Eye (tissue), 1 donor: ENCODE results near the gene SLC13A2.

Experiments
- DNase-seq: peaks from one replicate; pipeline ENCODE4 v3.0.0-alpha.2; 2015

The SLC13A2 gene

DNA sequence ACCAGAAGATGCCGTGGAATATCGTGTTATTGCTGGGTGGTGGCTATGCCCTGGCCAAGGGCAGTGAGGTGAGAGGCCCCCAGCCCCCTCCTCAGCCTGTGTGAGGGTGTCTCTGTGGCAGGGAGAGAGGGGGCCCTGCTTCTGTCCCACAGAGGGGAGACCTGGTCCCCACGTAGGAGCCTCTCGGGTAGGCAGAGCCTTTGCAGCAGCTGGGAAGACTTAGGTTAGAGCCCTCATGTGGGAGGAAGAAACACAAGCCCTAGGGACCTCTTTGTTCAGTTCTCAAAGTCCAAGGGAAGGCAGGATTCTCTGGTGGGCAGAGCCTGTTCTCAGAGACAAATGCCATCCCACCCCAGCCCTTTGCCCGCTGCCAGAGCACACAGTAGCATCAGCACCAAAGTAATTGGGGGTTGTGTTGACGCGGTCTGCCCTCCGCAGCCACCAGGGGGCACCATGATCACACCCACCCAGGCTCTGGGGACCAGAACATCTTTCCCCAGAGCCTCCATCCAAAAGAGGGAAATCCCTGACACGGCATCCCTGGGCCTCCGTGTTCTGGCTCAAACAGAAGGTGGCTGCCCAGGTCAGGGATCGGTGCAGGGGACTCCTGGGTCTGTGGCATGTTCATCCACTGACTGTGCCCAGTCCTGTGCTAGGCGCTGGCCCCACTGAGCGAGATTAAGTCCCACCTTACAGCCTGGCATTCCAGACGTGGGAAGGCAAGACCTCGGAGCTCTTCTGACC lies 21.2 kb downstream of the SLC13A2 start:
- DNase-seq, result peak; percentile 88

DNA sequence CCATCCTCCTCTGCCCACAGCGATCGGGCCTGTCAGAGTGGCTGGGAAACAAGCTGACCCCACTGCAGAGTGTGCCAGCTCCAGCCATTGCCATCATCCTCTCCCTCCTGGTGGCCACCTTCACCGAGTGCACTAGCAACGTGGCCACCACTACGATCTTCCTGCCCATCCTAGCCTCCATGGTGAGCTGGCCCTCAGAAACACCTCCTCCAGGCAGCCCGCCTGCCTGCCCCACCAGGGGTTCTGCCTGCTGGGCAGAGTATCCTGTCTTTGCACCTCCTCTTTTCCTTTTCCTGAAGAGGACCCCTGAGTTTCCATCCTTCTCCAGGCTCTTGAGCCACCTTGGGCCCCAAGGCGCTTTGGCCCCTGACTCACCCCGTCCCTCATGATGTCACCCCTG lies 22.2 kb downstream of the SLC13A2 start:
- DNase-seq, result no peak

DNA sequence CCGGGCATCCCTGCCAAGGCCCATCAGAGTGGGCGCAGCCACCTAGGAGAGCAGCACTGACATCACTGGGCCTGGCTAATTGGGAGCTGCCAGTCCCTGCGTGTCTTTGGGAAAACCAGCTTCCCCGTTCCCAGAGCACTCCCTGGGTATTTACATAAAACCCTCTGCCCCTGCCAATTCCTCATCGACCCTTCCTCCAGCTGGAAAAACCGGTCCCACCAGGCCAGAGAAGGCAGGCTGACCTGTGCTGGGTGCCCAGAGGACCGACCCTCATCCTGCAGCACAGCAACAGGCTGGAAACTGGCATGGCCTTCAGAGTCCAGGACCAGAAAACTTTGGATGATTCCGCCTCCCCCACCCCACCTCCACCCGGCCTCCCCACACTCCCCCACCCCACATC lies 24.5 kb downstream of the SLC13A2 start:
- DNase-seq, result no peak

DNA sequence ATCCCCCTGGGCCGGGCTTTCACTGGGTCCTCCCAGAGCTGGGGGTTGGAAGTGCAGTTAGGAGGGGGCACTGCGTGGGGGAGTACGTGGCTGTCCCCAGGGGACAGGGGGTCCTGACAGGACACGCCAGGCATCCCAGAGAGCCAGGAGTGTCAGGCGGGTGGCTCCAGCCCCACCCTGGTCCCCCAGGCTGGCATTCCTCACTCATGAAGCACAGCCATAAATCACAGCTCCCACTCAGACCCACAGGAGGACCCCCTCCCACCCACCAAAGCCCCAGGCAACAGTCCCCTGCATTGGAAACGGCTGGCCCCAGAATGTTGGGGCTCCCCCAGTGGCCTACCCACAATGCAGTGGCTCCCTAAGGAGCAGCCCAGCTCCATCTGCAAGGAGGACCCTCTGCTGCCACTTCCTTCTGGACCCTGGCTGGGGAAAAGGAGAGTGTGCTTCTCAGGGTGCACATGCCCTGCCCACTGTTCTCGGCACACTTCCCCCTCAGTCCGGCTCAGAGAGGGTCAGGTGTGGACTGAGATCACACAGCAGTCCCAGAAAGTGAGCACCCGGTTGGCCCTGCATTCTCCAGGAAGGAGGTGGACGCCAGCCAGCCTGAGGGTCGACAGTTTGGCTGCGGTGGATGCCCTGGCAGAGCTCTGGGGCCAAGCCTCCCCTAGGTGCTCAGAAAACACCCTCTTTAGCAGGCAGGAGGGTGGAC lies 25.4 kb downstream of the SLC13A2 start:
- DNase-seq, result no peak

DNA sequence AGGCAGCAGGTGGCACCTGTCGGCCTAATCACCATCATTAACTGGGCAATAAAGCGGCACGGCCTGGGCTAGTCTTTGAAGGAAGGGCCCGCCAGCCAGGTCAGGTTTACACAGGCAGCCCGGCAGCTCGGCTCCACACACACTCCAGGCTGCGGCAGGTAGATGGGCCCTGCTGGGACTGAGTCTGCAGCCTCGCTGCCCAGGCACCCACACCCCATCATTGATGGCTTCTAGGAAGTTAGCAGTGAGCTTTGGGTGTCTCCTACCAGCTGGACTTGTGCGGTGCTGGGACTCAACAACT lies 25.9 kb downstream of the SLC13A2 start:
- no peak for DNase-seq

DNA sequence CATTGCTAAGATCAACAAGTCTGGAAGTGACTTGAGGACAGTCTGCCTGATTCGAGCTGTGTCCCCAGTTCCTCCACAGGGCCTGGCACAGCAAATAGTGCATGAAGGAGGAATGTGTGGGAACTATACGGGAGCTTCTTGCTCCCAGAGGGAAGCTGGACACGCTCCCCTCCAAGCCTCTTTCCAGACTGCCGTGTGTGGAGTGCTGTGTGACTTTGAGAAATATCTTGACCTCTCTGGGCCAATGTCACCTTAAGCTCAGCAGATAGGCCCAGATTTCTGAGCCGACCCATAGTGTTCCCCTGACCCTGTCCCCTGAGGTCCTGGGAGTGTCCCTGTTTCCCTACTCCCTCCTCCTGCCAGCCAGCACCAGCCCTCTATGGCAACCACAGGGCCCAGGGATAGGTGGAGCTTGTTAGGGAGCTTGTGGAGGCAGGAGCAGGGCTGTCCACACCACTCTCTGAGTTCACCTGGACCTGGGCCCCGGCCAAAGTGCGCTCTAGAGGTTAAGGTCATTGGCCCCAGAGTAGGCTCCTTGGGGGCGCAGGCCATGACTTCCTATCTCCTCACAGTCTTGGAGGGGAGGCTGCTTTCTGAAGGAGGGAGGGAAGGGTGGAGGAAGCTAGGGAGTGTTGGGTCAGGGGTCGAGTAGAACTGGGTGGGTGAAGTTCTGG lies 26.4 kb downstream of the SLC13A2 start:
- DNase-seq, result no peak

DNA sequence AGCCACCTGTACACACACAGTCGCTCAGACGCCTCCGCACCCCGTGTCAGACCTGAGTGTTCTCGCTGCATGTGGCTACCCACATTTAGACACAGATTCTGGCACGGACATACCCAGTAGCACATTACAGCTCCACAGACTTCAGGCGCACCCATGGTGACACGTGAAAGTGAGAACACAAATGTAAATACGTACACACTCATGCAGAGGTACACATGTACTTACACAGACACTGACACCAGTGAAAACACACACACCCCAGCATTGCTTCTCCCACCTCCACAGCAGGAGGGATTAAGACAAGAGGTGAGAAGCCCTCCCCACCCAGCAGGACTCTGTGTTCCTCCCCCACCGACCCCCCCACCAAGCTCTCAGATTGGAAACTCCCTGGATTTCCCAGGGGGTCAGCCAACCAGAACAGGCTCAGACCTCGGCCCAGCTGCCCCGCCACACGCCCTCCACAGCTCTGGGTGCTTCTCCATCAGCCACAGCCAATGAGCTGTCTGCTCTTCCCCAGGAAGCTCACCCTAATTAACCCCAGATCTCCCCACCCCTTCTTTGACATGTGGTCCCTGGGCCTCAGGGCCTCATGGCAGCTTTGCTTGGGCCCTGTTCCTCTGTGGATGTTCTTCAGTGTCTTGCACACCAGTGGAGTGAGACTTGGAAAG lies 27.4 kb downstream of the SLC13A2 start:
- DNase-seq, result no peak

DNA sequence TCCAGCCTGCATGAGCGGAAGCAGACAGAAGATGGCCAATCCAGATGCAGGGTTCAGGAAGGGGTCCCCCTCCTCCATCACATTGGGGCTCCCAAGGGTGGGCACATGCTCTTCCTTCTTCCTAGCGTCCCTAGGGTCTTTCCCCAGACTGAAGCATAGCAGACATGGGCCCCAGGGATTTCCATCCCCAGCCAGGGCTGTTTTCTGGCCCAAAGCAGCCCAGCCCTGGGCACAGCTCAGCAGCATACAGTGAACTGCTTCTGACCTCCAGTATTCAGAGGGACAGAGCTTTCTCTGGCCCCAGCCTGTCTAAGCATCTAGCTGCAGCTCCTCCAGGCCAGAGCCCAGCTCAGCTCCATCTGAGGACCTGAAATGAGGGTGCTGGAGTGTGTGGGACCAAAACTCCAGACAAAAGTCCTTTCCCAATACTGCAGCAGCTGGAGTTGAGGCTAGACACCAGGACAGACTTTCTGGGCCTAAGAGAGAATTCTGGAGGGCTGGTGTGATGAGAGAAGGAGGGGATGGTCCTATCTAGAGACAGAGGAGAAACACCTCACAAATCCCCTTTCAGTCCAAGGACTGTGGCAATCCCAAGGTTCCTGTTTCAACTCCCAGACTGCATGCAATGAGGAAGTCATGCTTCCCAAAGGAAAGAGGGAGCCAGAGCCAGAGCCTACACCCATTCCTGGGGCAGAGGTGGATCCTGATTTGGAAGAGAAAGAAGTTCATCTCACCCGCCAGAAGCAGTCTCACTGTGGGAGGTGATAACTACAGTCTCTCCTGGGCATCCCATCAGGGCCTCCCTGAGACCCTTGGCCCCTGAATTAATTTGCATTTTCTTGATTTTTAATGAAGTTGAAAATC lies 28.2 kb downstream of the SLC13A2 start:
- DNase-seq, result no peak

DNA sequence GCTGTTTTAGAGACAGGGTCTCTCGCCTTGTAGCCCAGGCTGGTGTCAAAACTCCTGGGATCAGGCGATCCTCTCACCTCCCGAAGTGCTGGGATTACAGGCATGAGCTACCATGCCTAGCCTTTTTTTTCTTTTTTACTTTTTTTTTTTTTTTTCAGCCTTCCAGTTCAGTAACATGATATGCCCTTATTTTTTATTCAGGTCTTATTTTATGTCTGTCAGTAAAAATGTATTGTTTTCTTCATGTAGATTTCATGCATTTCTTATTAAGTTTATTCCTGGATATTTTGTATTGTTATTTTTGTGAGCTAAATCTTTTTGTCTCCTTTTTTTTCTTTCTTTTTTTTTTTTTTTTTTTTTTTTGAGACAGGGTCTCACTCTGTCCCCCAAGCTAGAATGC lies 30.0 kb downstream of the SLC13A2 start:
- DNase-seq, result no peak

DNA sequence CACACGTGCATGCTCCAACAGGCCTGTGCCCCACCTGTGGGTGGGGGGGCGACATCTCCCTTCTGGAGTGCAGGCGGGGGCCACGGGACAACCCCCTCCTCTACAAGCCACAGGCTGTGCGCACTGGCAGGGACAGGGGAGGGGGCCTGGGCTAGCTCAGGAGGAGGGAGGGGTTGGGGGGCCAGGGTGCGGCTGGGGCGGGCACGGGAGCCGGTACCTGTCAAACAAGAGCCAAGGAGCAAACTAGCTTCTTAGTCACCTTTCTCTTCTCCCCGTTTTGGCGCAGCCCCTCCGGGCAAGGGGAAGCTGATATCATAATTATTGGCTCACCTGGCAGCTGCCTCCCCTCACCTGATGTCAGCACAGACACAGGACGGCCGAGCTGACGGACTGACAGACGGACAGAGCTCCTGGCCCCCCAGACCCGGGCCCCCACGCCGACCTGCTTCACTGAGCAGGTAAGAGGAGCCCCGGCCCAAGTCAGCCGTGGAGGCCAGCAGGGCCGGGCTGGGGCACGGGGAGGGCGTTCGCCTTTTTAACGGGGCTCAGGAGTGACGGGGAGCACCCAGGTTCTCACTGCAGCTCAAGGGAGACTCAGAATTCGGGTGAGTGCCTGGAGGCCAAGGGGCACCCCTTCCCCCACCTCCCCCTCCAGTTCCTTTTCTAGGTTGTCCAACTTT lies 32.7 kb downstream of the SLC13A2 start, which contains the start of gene FOXN1:
Gene FOXN1 (plus strand): TSS at position 363 of the 680 bp plus-strand sequence. CDS start 17,622 bp downstream, outside the sequence.
- DNase-seq, result no peak

DNA sequence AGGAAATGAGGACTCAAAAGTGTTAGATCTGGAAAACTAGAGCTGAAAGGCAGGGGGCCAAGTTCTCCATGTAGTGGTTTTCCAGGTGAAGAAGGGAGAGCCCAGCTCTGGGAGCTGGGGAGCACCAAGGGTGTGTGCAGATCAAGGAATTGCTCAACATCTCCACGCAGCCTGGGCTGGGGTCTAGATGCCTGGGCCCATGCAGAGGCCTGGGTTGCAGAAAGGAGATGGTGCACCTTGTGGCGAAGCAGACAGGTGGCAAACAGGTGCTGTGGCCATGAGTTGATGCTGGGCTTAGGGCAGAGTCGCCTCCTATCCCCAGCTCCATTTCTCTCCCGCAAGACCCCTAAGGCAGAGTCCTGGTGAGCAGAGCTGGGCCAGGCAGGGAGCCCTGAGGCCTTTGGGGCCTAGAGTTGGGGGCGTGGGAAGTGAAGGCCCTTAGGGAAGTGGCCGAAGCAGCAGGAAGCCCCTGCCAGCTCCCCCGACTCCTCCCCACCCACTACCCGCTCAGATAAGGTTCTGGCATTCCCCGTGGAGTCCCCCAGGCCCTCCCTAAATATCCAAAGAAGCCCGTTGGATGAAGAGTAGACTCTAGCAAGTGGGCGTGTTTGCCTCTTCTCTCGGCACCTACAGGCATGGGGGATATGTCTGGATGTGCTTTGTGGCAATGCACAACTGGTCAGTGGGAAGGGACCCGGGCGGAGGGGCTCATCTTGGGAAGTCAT lies 33.5 kb downstream of the SLC13A2 start:
- DNase-seq, result no peak

DNA sequence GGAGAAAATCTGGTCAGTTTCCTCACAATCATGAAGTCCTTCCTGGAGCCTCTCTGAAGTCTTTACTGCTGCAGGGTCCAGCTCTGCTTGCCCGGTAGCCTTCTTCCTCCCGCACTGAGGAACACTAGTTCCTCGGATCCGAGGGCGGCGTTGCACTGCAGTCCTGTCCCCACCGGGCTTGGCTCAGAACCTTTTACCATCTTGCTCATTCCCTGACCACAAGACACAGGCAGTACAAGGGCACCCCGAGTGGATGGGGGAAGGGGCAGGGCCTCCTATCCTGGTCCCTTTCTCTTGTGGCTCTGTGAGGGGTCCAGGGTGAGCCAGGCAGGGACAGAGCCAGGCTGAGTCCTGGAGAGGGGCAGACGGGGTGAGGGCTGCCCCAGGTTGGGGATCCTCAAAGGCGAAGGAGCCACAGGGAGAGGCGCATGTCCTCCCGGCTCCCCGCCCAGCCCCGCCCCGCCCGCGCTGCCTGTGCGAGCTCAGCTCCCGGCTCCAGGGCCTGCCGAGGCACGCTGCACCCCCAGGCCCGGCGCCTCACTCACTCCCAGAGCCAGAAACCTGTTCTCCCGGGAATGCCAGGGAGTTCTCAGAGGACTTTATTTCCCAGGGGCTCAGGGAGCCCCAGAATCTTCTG lies 34.2 kb downstream of the SLC13A2 start:
- DNase-seq, result peak; percentile 51

DNA sequence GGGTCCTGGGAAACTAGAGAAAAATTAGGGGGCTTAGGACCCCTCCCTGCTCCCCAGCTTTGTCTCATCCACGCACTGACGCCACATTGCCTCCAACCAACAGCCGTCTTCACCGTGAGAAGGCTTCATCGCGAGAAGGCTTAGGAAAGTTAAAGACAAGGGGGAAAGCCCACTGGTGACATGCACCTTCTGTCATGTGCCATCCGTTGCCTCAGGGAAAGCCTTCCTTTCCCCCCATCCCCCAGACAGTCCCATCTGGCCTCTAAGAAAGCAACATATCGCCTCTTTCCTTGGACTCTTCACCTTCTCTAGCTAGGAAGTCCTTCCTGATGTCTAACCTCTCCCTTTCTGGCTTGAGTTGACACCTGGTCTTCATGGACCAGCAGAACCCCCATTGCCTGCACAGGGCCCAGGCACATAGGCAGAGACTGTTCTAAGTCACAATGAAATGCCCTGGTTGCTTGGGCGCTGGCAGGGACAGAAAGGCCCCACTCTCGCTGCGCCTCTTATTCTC lies 34.8 kb downstream of the SLC13A2 start:
- DNase-seq, result no peak

DNA sequence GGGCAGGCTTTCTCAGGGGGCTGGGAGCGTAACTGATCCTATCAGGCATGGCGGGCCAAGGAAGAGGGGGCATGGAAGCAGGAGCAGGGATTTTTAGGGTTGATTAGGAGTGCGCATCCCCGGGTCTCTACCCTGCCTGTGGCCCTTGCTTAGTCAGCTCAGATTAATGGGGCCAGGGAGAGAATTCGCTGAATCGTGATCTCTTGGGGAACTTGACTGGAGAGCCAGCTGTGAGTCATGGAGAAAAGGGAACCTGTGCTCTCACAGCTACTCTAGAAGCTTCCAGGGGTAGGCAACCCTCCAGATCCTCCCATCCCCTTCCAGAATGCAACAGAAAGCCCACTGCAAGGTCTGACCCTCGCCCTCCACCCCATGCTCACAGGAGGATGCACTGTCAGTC lies 36.3 kb downstream of the SLC13A2 start:
- no peak for DNase-seq

DNA sequence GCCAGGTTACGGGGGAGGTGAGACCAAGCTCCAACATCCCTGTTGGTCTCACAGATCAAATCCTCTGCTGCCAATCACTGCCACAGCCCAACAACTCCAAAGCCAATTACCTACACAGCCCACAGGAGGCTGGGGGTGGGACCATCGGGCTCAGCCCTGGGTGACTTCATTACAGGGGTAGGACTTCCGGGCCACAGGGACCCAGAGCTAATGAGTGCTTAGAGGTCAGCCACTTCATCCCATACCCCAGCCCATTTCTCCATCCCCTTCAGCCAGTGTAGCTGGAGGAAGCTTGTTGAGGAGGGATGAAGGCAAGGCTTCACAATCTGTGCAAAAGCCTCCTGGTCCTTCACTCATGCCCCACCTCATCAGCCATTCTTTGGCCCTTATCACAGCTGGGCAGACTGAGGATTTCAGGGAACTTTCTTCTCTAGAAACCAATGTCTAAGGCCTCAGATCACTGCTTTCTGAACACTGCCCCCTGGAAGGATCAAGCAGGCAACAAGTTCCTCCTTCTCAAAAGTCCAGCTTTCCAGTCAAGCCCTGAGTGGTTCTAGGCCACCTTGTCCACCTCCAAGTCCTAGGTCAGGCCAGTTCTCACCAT lies 38.5 kb downstream of the SLC13A2 start:
- DNase-seq, result no peak

DNA sequence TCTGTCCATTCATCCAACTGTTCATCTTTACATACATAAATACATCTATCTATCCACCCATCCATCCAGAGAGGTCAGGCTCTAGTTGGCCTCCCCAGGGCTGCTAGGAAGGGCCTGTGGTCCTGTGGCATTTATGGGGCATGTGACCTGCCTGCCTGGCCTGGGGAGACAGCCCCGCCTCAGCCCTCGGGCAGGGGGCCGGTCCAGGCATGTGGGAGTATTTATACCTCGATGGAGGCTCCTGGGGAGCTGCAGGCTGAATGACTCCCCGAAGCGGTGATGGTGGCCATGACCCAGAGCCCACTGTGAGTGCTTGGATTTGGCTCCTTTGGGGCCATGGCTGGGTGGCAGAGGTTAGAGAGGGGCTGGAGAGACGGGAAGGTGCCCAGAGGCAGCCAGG lies 40.0 kb downstream of the SLC13A2 start:
- DNase-seq, result no peak

DNA sequence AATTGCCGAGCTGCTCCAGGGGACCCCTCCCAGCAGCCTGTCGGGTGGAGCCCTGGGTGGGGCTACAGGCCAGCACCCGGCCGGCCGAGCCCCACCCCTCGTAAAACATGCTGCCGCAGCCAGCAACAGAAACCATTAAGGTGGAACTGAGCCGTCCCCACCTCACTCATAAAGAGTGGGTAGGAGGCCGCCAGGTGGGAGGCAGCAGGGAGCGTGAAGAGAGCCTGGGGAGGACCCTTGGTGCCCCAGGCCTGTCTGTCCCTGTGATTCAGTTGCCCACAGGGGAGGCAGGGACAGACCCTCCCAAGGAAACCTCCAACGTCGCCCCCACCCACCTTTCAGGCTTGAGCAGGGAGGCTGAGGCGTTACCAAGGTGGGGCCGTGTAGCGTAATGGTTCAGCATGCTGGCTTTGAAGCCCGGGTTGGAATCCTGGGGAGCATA lies 41.1 kb downstream of the SLC13A2 start:
- no peak for DNase-seq

DNA sequence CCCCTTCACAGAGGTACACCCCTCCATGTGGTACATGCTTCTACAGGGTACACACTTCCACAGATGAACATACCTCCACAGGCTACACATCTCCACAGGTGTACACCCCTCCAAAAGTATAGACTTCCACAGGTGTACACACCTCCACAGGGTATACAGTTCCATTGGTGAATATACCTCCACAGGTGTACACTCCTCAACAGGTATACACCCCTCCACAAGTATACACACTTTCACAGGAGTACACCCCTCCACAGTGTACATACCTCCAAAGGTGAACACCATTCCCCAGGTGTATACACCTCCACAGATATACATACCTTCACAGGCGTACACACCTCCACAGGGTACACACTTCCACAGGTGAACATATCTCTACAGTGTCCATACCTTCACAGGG lies 42.1 kb downstream of the SLC13A2 start:
- DNase-seq, result no peak

DNA sequence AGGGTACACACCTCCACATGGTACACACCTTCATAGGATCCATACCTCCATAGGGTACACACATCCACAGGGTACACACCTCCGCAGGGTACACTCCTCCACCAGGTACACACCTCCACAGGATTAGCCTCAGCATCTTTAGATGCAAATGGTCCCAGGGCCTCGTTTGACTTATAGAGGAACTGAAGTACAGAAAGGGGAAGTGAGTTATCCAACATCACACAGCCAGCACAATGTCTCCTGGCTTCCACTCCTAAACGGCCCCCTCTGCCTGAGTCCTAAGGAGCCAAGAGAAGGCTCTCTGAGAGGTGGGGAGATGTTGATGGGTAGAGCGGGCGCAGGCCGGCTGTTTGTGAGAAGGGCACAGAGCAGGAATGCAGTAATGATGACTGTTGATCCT lies 44.7 kb downstream of the SLC13A2 start:
- DNase-seq, result no peak

DNA sequence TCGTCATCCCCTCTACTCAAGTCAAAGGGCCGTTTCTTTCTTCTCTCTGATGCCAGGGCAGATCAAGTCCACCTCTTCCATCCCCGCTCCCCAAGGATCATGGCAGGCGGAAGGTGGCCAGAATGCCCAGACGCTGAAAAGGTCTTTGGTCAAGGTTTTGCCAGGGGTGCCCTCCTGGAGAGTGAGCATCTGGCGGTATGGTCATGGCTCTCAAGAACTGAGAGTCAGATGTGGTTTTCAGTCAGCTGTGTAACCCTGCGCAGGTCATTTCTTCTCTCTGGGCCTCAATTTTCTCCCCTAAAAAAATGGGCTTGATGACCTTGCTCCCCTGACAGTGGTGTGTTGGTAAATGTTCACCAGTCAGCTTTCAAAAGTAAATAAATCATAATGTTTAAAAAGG lies 45.1 kb downstream of the SLC13A2 start:
- no peak for DNase-seq
